Osteoblast (primary cell): ENCODE measurements around the gene LRMDA. TPM values are rescaled to one million over a fixed set of nuclear protein-coding genes. Genes with fewer than 3 reads are reported as not detected.

Source experiments
- DNase-seq: peaks from one replicate; pipeline ENCODE4 v3.0.0; 2011; ENCODE audit warnings: low spot score, mixed read lengths; ENCODE audit not compliant: insufficient read length; ENCODE audit errors: missing footprints
- H2AFZ ChIP-seq: 2 replicates; pipeline ENCODE4 v1.6.0; 2011; ENCODE audit warnings: mild to moderate bottlenecking, low read length
- H3K27ac ChIP-seq: 2 replicates; pipeline ENCODE4 v1.5.1; 2011; ENCODE audit warnings: mild to moderate bottlenecking, low read depth, low read length, moderate library complexity
- H3K27me3 ChIP-seq: 2 replicates; pipeline ENCODE4 v1.6.0; 2012; ENCODE audit warnings: mild to moderate bottlenecking, control low read depth, inconsistent platforms, low read length, moderate library complexity; ENCODE audit not compliant: insufficient read depth
- H3K36me3 ChIP-seq: 2 replicates; pipeline ENCODE4 v1.5.1; 2011; ENCODE audit warnings: mild to moderate bottlenecking, low read length, control low read depth, moderate library complexity; ENCODE audit not compliant: insufficient read depth
- H3K4me1 ChIP-seq: 2 replicates; pipeline ENCODE4 v1.5.1; 2011; ENCODE audit warnings: mild to moderate bottlenecking, low read length, control low read depth, moderate library complexity; ENCODE audit not compliant: insufficient read depth
- H3K4me2 ChIP-seq: 2 replicates; pipeline ENCODE4 v1.6.0; 2011; ENCODE audit warnings: mild to moderate bottlenecking, low read length; ENCODE audit not compliant: insufficient read depth
- H3K4me3 ChIP-seq: fragments of 200-600 bp; sonication (generic); 3 replicates; pipeline ENCODE4 v1.5.1; 2012; ENCODE audit warnings: mild to moderate bottlenecking, low read length, inconsistent platforms; ENCODE audit not compliant: insufficient read depth
- H3K79me2 ChIP-seq: 2 replicates; pipeline ENCODE4 v1.6.0; 2012; ENCODE audit warnings: mild to moderate bottlenecking, low read length, control low read depth, inconsistent platforms; ENCODE audit not compliant: insufficient read depth
- H3K9me3 ChIP-seq: 2 replicates; pipeline ENCODE4 v1.5.1; 2011; ENCODE audit warnings: low read depth, low read length, control low read depth
- H4K20me1 ChIP-seq: 2 replicates; pipeline ENCODE4 v1.6.0; 2012; ENCODE audit warnings: mild to moderate bottlenecking, low read length, control low read depth; ENCODE audit not compliant: insufficient read depth
- total RNA-seq: library from RNA; depleted of rRNA; stranded (reverse); fragments of >200 nt; gene quantifications from 2 replicates; pipeline ENCODE4 v1.2.3, GENCODE V29; 2012
- TF ChIP-seq, protein P1 (sequence below): IDR thresholded peaks from 2 replicates; pipeline ENCODE4 v1.5.1; 2011; ENCODE audit warnings: mild to moderate bottlenecking, low read depth, low read length, moderate library complexity; ENCODE audit errors: extremely low read depth

LRMDA gene
- total RNA-seq, 1 donor: 18.5 TPM

DNA sequence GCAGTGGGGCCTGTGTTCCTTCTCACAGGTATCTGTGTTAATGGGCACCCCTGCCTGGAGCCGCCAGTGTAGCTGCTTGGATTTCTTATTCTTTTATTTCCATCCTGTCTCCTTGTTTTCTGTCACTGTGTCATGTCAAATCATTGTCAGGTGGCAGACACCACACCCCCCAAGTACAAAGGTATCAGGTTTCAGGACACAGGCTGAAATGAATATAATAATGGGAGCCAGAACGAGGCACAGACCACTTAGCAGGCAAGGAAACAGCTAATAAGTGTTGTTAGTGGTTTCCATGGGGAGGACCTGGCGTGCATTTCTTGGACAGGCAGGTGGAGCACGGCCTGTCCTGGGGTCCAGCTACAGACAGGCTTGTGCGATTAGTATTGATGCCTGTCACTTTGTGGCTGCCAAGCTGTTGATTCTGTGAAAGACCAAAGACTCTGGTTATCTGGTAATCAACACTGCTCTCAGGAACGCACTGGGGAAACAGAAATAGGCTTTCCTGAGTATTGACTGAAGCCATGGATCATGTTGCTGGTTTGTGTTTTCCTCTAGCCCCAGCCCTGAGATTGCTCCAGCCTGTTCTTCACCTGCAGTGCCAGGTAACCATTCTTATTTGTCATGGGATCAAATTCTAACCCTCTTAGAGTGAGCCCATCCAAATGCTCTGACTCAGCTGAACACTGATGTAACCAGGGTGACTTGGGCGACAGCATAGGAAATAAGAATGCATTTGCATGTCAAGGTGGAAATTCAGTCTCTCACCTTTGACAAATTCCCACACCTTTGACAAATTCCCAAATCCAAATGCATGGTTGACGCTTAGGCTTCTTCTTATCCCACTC lies 1002.0 kb downstream of the LRMDA start:
- no peak for DNase-seq
- Histone ChIP-seq H3K36me3 (no peaks in the 10 kb centered on the region), H3K27ac (no peak overlapping the region), H4K20me1 (no peaks in the 10 kb centered on the region), H3K4me1 (peaks cover 45% of the 10 kb centered on the region), H2AFZ (no peak overlapping the region), H3K9me3 (no peaks in the 10 kb centered on the region), H3K27me3 (no peaks in the 10 kb centered on the region), H3K4me2 (no peak overlapping the region), H3K4me3 (no peak overlapping the region), H3K79me2 (no peaks in the 10 kb centered on the region)
- TF ChIP-seq, protein P1, sequence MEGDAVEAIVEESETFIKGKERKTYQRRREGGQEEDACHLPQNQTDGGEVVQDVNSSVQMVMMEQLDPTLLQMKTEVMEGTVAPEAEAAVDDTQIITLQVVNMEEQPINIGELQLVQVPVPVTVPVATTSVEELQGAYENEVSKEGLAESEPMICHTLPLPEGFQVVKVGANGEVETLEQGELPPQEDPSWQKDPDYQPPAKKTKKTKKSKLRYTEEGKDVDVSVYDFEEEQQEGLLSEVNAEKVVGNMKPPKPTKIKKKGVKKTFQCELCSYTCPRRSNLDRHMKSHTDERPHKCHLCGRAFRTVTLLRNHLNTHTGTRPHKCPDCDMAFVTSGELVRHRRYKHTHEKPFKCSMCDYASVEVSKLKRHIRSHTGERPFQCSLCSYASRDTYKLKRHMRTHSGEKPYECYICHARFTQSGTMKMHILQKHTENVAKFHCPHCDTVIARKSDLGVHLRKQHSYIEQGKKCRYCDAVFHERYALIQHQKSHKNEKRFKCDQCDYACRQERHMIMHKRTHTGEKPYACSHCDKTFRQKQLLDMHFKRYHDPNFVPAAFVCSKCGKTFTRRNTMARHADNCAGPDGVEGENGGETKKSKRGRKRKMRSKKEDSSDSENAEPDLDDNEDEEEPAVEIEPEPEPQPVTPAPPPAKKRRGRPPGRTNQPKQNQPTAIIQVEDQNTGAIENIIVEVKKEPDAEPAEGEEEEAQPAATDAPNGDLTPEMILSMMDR: no peak

DNA sequence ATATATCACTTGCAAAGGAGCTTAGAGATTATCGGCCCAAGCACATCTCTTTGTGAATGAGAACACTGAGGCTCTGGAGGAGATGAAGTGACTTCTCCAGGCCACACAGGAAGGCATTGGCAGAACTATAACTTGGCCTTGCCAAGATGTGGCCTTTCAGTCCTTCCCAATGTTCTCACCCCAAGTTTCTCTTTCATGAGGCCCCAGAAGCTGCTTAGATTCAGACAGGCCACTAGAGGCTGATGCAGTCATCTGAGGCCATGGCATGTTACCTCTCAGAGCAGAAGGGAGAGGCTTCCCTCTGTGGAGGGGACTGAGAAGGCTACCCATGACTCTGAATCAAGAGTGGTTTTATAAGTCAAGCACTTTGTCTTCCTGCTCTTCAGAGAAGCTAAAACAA lies 1003.7 kb downstream of the LRMDA start:
- TF ChIP-seq, protein P1: peak; percentile 24
- Histone ChIP-seq H3K36me3 (no peaks in the 10 kb centered on the region), H3K27me3 (no peaks in the 10 kb centered on the region), H2AFZ (peak overlapping the region; percentile 44), H3K27ac (no peak overlapping the region), H4K20me1 (no peaks in the 10 kb centered on the region), H3K4me2 (no peak overlapping the region), H3K9me3 (no peaks in the 10 kb centered on the region), H3K4me3 (no peak overlapping the region), H3K79me2 (no peaks in the 10 kb centered on the region), H3K4me1 (peaks cover 28% of the 10 kb centered on the region)
- no peak for DNase-seq

DNA sequence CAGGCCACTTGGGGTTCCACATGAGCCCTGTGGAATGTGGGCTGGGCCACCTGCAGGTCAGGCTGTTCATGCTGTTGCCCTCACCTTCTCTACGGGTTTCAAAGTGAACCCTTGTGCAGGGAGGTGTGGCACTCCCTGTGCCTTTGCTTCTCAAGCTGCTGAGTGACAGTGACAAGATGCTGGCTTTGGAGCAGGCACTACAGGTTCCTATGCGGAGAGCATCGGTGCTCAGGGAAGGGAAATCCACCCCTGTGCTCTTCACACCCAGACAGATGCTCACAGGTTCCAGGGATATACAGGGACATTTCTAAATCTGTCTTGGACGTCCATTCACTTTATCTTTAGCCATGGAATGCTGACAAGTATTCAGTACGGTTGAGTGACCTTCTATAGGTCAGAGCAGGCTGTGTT lies 1005.0 kb downstream of the LRMDA start:
- Histone ChIP-seq H3K4me3 (no peak overlapping the region), H3K4me2 (no peak overlapping the region), H3K9me3 (no peaks in the 10 kb centered on the region), H3K4me1 (peaks cover 15% of the 10 kb centered on the region), H3K27me3 (no peaks in the 10 kb centered on the region), H3K79me2 (no peaks in the 10 kb centered on the region), H4K20me1 (no peaks in the 10 kb centered on the region), H3K36me3 (no peaks in the 10 kb centered on the region), H3K27ac (no peak overlapping the region), H2AFZ (no peak overlapping the region)
- TF ChIP-seq, protein P1: no peak
- no peak for DNase-seq

DNA sequence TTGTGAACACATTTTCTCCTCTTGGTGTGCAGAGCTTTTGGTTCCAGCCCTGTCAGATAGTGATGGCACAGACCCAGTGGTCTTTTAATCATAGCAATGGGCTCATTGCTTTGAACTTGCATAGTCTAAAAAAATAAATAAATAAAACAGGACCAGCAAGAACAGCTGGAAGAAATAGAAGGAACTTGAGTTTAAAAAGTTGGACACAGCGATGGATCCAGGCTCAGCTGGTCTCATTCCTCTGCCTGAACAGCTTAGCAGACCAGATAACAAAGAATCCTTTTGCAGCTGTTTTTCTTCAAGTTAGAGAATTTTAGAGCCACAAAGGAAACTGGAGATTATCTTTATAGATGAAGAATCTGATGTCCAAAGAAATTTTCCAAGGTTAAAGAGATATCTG lies 1005.6 kb downstream of the LRMDA start:
- H3K4me1 ChIP-seq: peaks cover 9% of the 10 kb centered on the region
- no peaks in the 10 kb centered on the region for H3K79me2 ChIP-seq
- TF ChIP-seq, protein P1: no peak
- no peaks in the 10 kb centered on the region for H3K9me3 ChIP-seq
- H4K20me1 ChIP-seq: no peaks in the 10 kb centered on the region
- no peaks in the 10 kb centered on the region for H3K27me3 ChIP-seq
- no peak for DNase-seq
- no peak overlapping the region for H3K27ac ChIP-seq
- no peak overlapping the region for H3K4me3 ChIP-seq
- H3K36me3 ChIP-seq: no peaks in the 10 kb centered on the region
- no peak overlapping the region for H2AFZ ChIP-seq
- H3K4me2 ChIP-seq: no peak overlapping the region
